ENCODE results near the gene LPO. TPM values are rescaled to one million over a fixed set of nuclear protein-coding genes. Genes with fewer than 3 reads are reported as not detected.
A peak's percentile ranks its signal among the peaks of the same experiment; 100 is the strongest.

LPO gene
- total and polyA plus RNA-seq, 9 of the 15 experiments (the other 6 are each of a cell fraction or from before 2014, with no cell fraction given): 0.07 to 0.11 TPM; not detected in 7

DNA sequence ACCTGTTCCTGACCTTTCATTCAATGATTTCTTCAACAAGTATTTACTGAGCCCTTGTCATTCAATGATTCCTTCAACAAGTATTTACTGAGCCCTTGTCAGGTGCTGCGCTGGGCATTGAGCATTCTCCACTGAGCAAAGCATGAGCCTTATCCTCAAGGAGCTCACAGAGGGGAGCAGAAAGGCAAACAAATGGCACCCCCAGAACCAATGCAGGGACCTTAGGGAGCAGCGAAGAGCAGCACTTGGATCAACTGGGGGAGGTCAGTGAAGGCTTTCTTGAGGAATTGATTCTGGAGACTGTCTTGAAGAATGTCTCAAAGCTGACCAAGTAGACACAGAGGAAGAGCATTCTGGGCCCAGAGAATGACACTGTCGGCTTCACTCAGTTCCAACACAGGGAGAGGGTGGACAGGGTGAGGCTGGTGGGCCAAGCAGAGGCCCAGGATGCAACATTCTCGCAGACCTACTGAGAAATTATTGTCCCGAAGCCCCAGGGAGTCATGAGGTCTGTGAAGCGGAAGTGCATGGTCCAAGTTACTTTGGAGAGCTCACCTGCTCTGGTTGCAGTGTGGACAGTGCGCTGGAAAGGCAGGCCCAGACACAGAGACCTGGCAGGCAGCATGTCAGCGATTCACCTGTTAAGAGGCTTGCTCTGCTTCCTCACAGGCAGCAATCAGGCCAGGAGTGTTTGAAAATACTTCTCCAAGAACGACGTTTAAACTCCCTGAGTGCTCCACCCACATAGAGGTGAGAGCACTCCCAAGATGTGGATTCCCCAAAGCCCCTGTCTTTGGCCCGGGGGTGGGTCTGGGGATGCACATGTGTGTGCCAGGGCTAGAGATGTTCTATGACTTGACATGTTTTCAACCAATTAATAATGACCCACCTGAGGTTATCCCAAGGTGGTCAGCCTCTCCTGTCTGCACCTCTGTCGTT lies 45.6 kb downstream of the LPO start (continued):
- TF ChIP-seq, protein P1, sequence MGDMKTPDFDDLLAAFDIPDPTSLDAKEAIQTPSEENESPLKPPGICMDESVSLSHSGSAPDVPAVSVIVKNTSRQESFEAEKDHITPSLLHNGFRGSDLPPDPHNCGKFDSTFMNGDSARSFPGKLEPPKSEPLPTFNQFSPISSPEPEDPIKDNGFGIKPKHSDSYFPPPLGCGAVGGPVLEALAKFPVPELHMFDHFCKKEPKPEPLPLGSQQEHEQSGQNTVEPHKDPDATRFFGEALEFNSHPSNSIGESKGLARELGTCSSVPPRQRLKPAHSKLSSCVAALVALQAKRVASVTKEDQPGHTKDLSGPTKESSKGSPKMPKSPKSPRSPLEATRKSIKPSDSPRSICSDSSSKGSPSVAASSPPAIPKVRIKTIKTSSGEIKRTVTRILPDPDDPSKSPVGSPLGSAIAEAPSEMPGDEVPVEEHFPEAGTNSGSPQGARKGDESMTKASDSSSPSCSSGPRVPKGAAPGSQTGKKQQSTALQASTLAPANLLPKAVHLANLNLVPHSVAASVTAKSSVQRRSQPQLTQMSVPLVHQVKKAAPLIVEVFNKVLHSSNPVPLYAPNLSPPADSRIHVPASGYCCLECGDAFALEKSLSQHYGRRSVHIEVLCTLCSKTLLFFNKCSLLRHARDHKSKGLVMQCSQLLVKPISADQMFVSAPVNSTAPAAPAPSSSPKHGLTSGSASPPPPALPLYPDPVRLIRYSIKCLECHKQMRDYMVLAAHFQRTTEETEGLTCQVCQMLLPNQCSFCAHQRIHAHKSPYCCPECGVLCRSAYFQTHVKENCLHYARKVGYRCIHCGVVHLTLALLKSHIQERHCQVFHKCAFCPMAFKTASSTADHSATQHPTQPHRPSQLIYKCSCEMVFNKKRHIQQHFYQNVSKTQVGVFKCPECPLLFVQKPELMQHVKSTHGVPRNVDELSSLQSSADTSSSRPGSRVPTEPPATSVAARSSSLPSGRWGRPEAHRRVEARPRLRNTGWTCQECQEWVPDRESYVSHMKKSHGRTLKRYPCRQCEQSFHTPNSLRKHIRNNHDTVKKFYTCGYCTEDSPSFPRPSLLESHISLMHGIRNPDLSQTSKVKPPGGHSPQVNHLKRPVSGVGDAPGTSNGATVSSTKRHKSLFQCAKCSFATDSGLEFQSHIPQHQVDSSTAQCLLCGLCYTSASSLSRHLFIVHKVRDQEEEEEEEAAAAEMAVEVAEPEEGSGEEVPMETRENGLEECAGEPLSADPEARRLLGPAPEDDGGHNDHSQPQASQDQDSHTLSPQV (IDR thresholded peaks at IDR 0.05): no peak
- TF ChIP-seq FOXK1 (CRISPR knock-in tag; IDR thresholded peaks at IDR 0.05; ENCODE audit: borderline replicate concordance) (no peak), KDM4B (IDR thresholded peaks at IDR 0.05; ENCODE audit: borderline replicate concordance in 2 of 2, low read depth in 1 of 2) (no peak), CBFA2T3 (IDR thresholded peaks at IDR 0.05) (no peak), ZNF263 (CRISPR knock-in tag; IDR thresholded peaks at IDR 0.05; ENCODE audit: borderline replicate concordance) (peak; percentile 46; the same call in 1 of the 2 replicates)
- TF ChIP-seq, protein P2, sequence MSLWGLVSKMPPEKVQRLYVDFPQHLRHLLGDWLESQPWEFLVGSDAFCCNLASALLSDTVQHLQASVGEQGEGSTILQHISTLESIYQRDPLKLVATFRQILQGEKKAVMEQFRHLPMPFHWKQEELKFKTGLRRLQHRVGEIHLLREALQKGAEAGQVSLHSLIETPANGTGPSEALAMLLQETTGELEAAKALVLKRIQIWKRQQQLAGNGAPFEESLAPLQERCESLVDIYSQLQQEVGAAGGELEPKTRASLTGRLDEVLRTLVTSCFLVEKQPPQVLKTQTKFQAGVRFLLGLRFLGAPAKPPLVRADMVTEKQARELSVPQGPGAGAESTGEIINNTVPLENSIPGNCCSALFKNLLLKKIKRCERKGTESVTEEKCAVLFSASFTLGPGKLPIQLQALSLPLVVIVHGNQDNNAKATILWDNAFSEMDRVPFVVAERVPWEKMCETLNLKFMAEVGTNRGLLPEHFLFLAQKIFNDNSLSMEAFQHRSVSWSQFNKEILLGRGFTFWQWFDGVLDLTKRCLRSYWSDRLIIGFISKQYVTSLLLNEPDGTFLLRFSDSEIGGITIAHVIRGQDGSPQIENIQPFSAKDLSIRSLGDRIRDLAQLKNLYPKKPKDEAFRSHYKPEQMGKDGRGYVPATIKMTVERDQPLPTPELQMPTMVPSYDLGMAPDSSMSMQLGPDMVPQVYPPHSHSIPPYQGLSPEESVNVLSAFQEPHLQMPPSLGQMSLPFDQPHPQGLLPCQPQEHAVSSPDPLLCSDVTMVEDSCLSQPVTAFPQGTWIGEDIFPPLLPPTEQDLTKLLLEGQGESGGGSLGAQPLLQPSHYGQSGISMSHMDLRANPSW (CRISPR knock-in tag; IDR thresholded peaks at IDR 0.05): no peak

Data from K562 (cell line).